ENCODE measurements around the gene SIRPB1.

DNA sequence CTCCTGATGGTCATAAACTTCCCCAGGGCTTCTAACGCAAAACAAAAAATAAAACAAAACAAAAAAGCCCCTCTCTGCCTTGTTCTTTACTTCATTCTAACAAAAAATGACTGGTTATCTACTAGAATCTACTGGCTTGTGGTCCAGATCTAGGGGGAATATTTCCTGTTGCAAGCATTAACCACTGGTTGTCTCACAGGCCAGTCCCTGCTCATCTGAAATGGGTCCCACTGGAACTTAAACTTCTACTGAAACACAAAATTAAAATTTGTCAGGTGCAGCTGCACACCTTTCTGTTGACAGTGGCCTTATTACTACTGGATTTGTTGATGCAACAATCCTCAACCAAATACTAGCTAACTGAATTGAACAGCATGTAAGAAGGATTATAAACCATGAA, 32.3 kb upstream of the SIRPB1 start:
- TF ChIP-seq, protein P1, sequence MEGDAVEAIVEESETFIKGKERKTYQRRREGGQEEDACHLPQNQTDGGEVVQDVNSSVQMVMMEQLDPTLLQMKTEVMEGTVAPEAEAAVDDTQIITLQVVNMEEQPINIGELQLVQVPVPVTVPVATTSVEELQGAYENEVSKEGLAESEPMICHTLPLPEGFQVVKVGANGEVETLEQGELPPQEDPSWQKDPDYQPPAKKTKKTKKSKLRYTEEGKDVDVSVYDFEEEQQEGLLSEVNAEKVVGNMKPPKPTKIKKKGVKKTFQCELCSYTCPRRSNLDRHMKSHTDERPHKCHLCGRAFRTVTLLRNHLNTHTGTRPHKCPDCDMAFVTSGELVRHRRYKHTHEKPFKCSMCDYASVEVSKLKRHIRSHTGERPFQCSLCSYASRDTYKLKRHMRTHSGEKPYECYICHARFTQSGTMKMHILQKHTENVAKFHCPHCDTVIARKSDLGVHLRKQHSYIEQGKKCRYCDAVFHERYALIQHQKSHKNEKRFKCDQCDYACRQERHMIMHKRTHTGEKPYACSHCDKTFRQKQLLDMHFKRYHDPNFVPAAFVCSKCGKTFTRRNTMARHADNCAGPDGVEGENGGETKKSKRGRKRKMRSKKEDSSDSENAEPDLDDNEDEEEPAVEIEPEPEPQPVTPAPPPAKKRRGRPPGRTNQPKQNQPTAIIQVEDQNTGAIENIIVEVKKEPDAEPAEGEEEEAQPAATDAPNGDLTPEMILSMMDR (IDR thresholded peaks at IDR 0.05; ENCODE audit: borderline replicate concordance, extremely low read depth, low read length, poor library complexity, severe bottlenecking) = no peak
- TF ChIP-seq EZH2 (IDR thresholded peaks at IDR 0.05; ENCODE audit: borderline replicate concordance, low read depth, low read length, severe bottlenecking) = no peak

Data from DND-41 (cell line).